GM23248 (cell line): ENCODE results near the gene ZNF536.

Source experiments
- EZH2 ChIP-seq: fragments of 200-600 bp; sonication (generic); IDR thresholded peaks from 2 replicates; pipeline ENCODE4 v1.6.1; 2018; ENCODE audit warnings: antibody characterized with exemption, mild to moderate bottlenecking; ENCODE audit not compliant: insufficient read depth, poor library complexity, severe bottlenecking
- EZH2phosphoT487 ChIP-seq: fragments of 200-600 bp; sonication (generic); IDR thresholded peaks from 2 replicates; pipeline ENCODE4 v1.6.1; 2018; ENCODE audit warnings: antibody characterized with exemption, moderate library complexity, mild to moderate bottlenecking, low read depth; ENCODE audit not compliant: insufficient read depth

- no peak for TF ChIP-seq EZH2
- no peak for TF ChIP-seq EZH2phosphoT487
Measured at GRCh38 chr19:30540761-30541160, 168.6 kb downstream of the ZNF536 start.
